Immature natural killer cell (primary cell): Measurements from ENCODE around the gene C12orf75. TPM values are rescaled to one million over a fixed set of nuclear protein-coding genes. Genes with fewer than 3 reads are reported as not detected.
A peak's percentile ranks its signal among the peaks of the same experiment; 100 is the strongest.

Source experiments
- DNase-seq, 3 donors: peaks; one replicate each; pipeline ENCODE4 v3.0.0; 2022; ENCODE audit warnings: mixed read lengths in 1 of 3
- H3K27ac Mint-ChIP-seq, 6 donors: one replicate each; pipeline ENCODE4 v1.8.0; 2020; ENCODE audit warnings: mixed read lengths in 6 of 6, mild to moderate bottlenecking in 5 of 6, inconsistent platforms in 4 of 6, moderate library complexity in 3 of 6
- H3K27me3 Mint-ChIP-seq, 3 donors: one replicate each; pipeline ENCODE4 v1.8.0; 2020 to 2021; ENCODE audit warnings: low read depth in 3 of 3, mild to moderate bottlenecking in 3 of 3, mixed read lengths in 3 of 3, moderate library complexity in 3 of 3, inconsistent platforms in 1 of 3
- H3K36me3 Mint-ChIP-seq, 3 donors: one replicate each; pipeline ENCODE4 v1.8.0; 2020; ENCODE audit warnings: mixed read lengths in 3 of 3, inconsistent platforms in 2 of 3, mild to moderate bottlenecking in 2 of 3
- H3K4me1 Mint-ChIP-seq, 2 donors: one replicate each; pipeline ENCODE4 v1.8.0; 2020; ENCODE audit warnings: inconsistent platforms in 2 of 2, mild to moderate bottlenecking in 2 of 2, mixed read lengths in 2 of 2, moderate library complexity in 1 of 2
- H3K4me3 Mint-ChIP-seq, 5 donors: one replicate each; pipeline ENCODE4 v1.8.0; 2020; ENCODE audit warnings: mild to moderate bottlenecking in 5 of 5, mixed read lengths in 5 of 5, inconsistent platforms in 3 of 5, moderate library complexity in 3 of 5
- H3K9me3 Mint-ChIP-seq, 6 donors: one replicate each; pipeline ENCODE4 v1.8.0; 2020; ENCODE audit warnings: mild to moderate bottlenecking in 6 of 6, mixed read lengths in 6 of 6, inconsistent platforms in 4 of 6, moderate library complexity in 3 of 6
- polyA plus RNA-seq, 3 donors: library from polyadenylated mRNA; unstranded; fragments of 300-500 nt; fragmentation: Illumina TruSeq; gene quantifications; one replicate each; pipeline ENCODE4 v1.2.3, GENCODE V29; 2021

C12orf75 gene
- polyA plus RNA-seq, result 100 to 1,000 TPM; 256 to 395 (median 277) TPM

DNA sequence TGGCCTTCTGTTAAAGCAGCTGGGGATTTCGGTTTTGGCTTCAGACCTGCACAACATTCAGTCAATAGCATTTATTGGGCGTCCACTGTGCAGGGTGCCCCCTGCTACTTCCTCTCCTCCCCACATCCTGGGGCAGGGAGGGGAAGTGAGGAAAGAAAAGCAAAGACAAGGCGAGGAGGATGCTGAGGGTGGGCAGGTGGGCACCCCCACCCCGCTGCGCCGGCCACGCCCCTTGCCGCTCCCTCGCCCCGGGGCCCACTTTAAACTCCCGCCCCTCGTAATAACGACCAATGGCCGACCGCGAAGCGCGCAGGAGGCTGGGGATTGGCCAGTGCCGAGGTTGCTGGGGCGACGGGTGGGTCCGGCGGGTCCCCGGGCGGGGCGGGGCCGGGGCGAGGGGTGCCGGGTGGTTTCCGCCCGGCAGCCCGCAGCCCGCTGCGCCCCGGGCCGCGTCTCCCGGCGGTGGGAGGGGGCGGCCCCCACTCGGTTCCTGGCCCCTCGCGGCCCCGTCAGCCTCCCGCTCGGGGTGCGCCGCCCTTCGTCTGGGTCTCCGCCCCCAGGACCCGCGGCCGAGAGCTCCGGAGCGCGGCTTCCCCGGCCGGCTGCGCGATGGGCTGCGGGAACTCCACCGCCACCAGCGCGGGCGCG lies at the start of gene C12orf75:
C12orf75 (plus strand) TSS at position 409 of the 648 bp plus-strand sequence; CDS start at position 610, 201 bp downstream.
- peaks cover 3 to 11% (median 10%) of the 10 kb centered on the region in 3 donors for H3K27me3 Mint-ChIP-seq
- no peaks in the 10 kb centered on the region for H3K36me3 Mint-ChIP-seq
- peak within 1 kb of the TSS; percentile 90 to 96 (median 91) for H3K4me3 Mint-ChIP-seq
- peak; percentile 88 to 91 (median 89) for DNase-seq
- H3K9me3 Mint-ChIP-seq, result no peaks in the 10 kb centered on the region
- H3K4me1 Mint-ChIP-seq, result peaks cover 89 to 91% of the 10 kb centered on the region in 2 donors
- H3K27ac Mint-ChIP-seq, result peak within 1 kb of the TSS; percentile 89 to 97 (median 95)

DNA sequence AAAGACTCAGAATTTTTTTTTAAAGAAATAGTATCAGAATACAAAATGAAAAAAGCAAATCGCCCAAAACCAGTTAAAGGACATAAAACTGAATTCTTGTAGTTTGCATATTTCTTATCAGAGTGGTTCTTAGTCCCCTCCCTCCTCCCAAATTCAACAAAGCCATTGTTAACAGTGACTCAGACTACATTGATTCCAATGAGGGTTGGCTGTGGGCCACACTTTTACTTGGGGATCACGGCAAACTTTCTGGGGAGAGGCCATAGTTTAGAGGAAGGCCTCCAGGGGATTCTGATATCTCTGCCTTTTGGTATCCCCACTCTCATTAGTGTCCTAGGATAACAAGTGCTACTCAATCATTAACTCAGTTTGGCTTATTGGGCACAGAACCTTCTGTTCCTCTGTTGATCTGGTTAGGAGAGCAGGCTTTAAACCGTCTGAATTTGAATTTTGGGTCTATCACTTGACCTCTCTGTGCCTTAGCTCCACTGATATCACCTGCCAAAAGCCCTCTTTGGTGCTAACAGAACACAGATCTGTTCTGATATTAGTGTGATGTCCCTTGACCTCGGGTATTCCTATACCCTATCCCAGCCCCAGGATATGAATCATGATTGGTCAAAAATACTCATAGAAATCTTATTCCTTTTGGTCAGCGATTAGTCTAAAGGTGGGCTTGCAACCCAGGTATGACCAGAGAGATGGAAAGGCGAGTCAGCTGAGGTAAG lies 49.4 kb upstream of the C12orf75 start:
- Mint-ChIP-seq H3K27me3 (peaks cover 0 to 9% (median 4%) of the 10 kb centered on the region in 3 donors), H3K9me3 (no peaks in the 10 kb centered on the region), H3K4me3 (no peak overlapping the region), H3K36me3 (peaks cover 0 to 7% (median 4%) of the 10 kb centered on the region in 3 donors), H3K4me1 (peaks cover 0 to 6% of the 10 kb centered on the region in 2 donors), H3K27ac (no peak overlapping the region)
- DNase-seq, result no peak

DNA sequence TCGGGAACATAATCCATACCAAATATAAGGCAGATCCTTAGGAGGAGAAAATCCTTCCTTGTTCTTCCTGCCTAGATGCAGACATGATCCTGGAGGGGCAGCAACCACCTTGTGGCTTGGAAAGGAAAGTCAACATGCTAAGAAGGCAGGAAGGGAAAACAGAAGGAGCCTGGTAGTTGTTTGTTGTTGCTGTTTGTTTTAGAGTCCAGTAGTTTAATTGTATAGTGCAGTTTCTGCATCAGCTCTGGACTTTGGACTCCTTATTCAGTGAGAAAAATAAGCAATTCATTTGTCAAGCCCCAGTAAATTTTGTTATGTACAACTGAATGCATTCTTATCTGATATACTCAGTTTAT lies 48.8 kb upstream of the C12orf75 start:
- peaks cover 0 to 7% (median 4%) of the 10 kb centered on the region in 3 donors for H3K36me3 Mint-ChIP-seq
- DNase-seq, result no peak
- H3K27ac Mint-ChIP-seq, result no peak overlapping the region
- H3K9me3 Mint-ChIP-seq, result no peaks in the 10 kb centered on the region
- H3K4me1 Mint-ChIP-seq, result peaks cover 0 to 6% of the 10 kb centered on the region in 2 donors
- H3K27me3 Mint-ChIP-seq, result peaks cover 0 to 10% (median 4%) of the 10 kb centered on the region in 3 donors
- H3K4me3 Mint-ChIP-seq, result no peak overlapping the region

DNA sequence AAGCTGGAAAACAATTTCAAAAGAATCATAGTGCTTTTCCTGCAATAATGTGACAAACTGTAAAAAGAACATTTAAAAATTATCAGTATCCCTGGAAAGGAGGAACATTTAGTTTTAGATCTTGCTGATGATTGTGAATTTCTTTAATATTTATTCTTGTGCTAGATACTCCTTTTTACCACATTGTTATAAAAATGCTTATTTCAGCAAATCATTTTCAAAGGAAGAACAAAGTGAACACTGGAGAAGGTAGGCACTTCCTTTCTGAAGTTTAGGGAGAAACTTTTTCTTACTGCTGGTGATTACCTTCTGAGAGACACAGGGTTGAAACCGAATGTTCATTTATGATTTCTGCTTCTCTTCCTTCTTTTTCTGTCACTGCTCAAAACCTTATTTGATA lies 45.1 kb upstream of the C12orf75 start:
- Mint-ChIP-seq H3K9me3 (no peaks in the 10 kb centered on the region), H3K4me3 (no peak overlapping the region), H3K36me3 (peaks cover 0 to 7% (median 4%) of the 10 kb centered on the region in 3 donors), H3K27me3 (peaks cover 0 to 8% (median 4%) of the 10 kb centered on the region in 3 donors), H3K27ac (no peak overlapping the region), H3K4me1 (no peaks in the 10 kb centered on the region)
- DNase-seq, result no peak

DNA sequence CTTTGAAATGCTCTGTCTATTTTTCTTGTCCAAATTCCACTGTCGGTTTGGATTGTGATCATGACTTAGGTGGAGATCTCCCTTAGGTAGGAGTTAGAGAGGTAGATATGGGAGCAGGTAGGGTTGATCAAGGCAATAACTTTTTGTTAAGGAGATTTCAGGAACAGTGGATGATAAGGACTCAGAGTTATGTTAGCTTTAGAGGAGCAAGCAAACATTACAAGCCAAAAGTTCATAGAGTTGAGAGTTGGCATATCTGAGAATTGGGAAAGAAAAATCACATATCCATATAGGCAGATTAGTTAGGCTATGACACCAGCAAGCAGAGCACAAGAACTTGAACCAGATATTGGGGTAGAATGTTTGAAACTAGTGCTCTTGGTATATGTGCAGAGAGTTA lies 43.1 kb upstream of the C12orf75 start:
- Mint-ChIP-seq H3K4me1 (no peaks in the 10 kb centered on the region), H3K27ac (no peak overlapping the region), H3K36me3 (peaks cover 0 to 7% (median 4%) of the 10 kb centered on the region in 3 donors), H3K9me3 (no peaks in the 10 kb centered on the region), H3K4me3 (no peak overlapping the region), H3K27me3 (peaks cover 2 to 11% (median 8%) of the 10 kb centered on the region in 3 donors)
- DNase-seq, result no peak

DNA sequence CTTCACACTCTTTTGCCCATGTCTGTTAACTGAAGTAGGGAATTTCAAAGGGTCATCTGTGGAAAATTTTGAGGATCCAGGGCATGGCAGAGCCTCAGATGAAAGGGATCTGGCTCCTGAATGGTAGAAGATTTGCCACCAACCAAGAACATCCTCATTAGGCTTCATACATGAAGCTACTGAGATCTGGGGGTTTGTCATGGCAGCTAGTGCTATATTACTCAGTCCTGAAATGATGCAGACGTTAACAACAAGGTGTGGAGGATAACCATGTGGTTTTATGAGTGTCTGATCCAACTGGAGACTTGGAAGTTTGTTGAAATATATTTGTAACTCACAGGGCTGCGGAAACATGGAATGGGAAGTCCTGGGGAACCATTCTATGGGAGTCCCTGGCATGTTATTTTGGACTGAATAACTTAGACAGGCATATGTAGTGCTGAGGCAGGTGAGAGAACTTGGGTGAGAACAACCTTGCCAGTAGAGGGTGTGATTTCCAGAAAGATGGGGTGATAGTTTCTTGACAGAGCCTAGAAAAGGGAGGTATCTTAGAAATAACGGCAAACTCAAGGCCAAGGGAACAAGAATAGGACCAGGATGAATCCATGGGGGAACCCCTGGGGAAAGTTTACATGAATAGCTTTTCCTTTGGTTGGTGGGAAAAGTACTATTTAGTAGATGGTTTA lies 42.0 kb upstream of the C12orf75 start:
- H3K27me3 Mint-ChIP-seq, result peaks cover 2 to 11% (median 8%) of the 10 kb centered on the region in 3 donors
- H3K9me3 Mint-ChIP-seq, result no peaks in the 10 kb centered on the region
- H3K4me1 Mint-ChIP-seq, result no peaks in the 10 kb centered on the region

DNA sequence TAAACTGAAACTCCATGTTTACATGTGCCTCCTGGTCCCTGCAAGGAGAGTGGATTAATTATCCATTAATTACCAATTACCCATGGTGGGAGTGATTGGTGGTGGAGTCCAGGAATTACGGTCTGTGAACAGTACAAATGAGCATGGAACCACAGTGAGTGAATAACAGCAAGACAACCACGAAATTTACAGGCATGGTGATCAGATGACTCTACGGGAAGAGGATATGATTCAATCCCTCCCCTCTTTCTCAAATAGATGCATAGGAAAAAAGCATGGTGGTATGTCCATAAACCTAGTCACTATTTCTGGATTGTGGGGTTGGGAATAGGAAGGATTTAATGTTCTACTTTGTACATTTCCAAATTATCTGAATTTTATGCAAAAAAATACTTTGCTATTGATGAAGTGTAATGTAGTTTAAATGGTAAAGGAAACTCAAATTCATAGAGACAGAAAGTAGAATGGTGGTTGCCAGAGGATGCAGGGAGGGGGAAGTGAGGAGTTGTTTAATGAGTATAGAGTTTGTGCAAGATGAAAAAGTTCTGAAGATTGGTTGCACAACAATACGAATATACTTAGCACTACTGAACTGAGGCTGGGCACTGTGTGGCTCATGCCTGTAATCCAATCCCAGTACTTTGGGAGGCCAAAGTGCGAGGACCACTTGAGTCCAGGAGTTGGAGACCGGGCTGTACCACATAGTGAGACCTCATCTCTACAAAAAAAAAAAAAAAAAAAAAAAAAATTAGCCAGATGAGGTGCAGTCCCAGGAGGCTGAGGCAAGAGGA lies 41.2 kb upstream of the C12orf75 start:
- H3K9me3 Mint-ChIP-seq, result no peaks in the 10 kb centered on the region
- no peak overlapping the region for H3K4me3 Mint-ChIP-seq
- no peak overlapping the region for H3K27ac Mint-ChIP-seq
- peaks cover 2 to 10% (median 5%) of the 10 kb centered on the region in 3 donors for H3K27me3 Mint-ChIP-seq
- H3K4me1 Mint-ChIP-seq, result no peaks in the 10 kb centered on the region
- DNase-seq, result no peak
- H3K36me3 Mint-ChIP-seq, result peaks cover 0 to 2% (median 0%) of the 10 kb centered on the region in 3 donors

More for the DNA sequence above, 42.0 kb upstream of the C12orf75 start:
- no peak overlapping the region for H3K4me3 Mint-ChIP-seq
- no peak overlapping the region for H3K27ac Mint-ChIP-seq
- H3K36me3 Mint-ChIP-seq, result peaks cover 0 to 7% (median 3%) of the 10 kb centered on the region in 3 donors
- no peak for DNase-seq

DNA sequence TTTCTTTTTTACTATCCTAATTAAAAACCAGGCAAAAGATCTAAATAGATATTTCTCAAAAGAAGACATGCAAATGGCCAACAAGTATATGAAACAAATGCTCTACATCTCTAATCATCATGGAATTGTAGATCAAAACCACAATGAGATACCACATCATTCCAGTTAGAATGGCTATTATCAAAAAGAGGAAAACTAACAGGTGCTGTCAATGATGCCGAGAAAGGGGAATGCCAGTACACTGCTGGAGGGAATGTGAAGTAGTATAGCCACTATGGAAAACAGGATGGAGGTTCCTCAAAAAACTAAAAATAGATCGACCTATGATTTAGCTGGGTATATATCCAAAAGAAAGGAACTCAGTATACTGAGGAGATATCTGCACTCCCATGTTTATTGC lies 39.0 kb upstream of the C12orf75 start:
- H3K36me3 Mint-ChIP-seq, result no peaks in the 10 kb centered on the region
- H3K9me3 Mint-ChIP-seq, result no peaks in the 10 kb centered on the region
- H3K4me1 Mint-ChIP-seq, result no peaks in the 10 kb centered on the region
- H3K4me3 Mint-ChIP-seq, result no peak overlapping the region
- no peak for DNase-seq
- H3K27ac Mint-ChIP-seq, result no peak overlapping the region
- H3K27me3 Mint-ChIP-seq, result peaks cover 2 to 6% (median 4%) of the 10 kb centered on the region in 3 donors

DNA sequence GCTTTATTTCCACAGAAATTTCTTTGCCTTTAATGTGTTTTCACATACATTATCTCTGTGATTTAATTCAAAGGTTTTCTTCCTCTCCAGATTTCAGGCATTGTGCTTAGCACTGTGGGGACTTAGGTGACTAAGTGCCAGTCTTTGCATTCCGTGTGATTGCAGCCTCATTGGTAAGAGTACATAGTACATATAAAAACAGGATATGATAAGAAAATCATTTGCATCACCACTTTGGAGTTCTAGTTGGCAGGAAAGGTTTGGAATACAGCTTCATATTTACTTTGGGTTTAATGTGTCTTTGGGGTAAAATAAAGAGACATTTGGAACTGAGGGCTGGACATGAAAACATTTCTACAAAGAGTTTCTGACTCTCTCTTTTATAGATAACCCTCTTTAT lies 37.8 kb upstream of the C12orf75 start:
- no peak for DNase-seq
- Mint-ChIP-seq H3K27ac (no peak overlapping the region), H3K4me3 (no peak overlapping the region), H3K4me1 (no peaks in the 10 kb centered on the region), H3K27me3 (peaks cover 2 to 6% (median 4%) of the 10 kb centered on the region in 3 donors), H3K9me3 (peaks cover 0 to 4% (median under 1%) of the 10 kb centered on the region in 6 donors), H3K36me3 (peaks cover 0 to under 1% (median 0%) of the 10 kb centered on the region in 3 donors)

DNA sequence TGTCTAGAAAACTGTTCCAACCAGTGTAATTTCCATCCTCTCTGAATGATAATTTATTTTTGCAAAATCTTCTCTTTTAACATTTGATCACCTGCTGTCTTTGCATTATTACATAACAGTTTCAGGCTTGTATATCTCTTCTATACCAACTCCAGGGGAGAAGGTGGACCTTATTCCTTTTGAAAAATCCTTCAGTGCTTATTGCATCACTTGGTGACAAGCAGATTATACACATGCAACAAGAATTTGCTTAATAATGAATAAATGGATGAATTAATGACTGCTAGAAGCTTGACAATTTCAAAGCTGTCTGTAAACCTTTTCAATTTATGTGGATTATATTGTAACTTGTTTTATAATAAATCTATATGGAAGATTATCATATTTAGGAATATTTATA lies 37.3 kb upstream of the C12orf75 start:
- Mint-ChIP-seq H3K4me3 (no peak overlapping the region), H3K27me3 (peaks cover 2 to 9% (median 4%) of the 10 kb centered on the region in 3 donors), H3K9me3 (peaks cover 0 to 9% (median 4%) of the 10 kb centered on the region in 6 donors), H3K36me3 (peaks cover 3 to 5% (median 4%) of the 10 kb centered on the region in 3 donors), H3K27ac (no peak overlapping the region), H3K4me1 (no peaks in the 10 kb centered on the region)
- DNase-seq, result no peak

DNA sequence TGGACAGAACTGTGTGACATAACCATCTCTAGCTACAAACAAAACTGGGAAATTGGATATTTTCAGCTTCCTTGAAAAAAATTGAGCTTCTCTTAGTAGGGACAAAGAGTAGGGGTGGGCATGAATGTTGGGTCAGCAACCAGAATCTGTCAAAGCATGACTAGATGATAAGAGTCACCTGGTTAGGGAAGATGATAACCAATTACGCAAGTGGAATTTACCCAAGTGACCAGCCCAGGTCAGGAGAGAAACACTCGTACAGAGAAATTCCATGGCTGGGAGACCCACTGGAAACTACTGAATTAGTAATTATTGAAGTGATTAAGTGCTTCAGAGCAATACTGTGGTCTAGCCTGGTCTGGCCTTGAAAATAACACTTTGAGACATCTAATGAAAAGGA lies 36.3 kb upstream of the C12orf75 start:
- H3K36me3 Mint-ChIP-seq, result peaks cover 3 to 5% (median 4%) of the 10 kb centered on the region in 3 donors
- no peaks in the 10 kb centered on the region for H3K4me1 Mint-ChIP-seq
- peaks cover 2 to 9% (median 4%) of the 10 kb centered on the region in 3 donors for H3K27me3 Mint-ChIP-seq
- H3K4me3 Mint-ChIP-seq, result no peak overlapping the region
- no peak overlapping the region for H3K27ac Mint-ChIP-seq
- DNase-seq, result no peak
- H3K9me3 Mint-ChIP-seq, result peaks cover 0 to 19% (median 4%) of the 10 kb centered on the region in 6 donors

DNA sequence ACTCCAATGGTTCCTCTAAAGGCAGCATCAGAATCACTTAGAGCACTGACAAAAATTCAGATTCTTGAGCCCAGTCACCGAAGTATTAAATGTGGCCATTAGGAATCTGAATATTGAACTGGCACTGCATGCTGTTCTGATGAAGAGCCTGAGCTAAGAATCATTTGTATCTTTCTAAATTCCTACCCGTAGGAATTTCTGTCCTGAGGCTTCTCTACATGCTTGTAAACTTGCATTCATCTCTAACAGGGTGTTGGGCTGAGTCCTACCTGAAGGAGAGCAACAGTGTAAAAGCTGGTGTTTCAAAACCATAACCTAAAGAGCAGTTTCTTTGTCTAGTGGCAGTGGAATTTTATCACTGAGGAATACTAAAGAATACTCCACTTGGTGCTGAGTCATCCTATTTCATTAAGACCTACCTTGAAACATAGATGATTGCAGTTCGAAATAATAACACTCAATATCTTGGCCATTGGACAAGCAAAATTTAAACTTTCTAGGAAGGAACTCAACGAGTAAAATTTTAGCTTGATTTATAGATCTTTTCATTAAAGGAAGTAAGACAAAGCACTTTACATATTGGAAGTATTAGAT lies 35.5 kb upstream of the C12orf75 start:
- Mint-ChIP-seq H3K4me1 (no peaks in the 10 kb centered on the region), H3K27ac (no peak overlapping the region), H3K4me3 (no peak overlapping the region), H3K27me3 (peaks cover 2 to 9% (median 4%) of the 10 kb centered on the region in 3 donors), H3K9me3 (peaks cover 0 to 26% (median 8%) of the 10 kb centered on the region in 6 donors), H3K36me3 (peaks cover 3 to 10% (median 8%) of the 10 kb centered on the region in 3 donors)
- DNase-seq, result no peak
